ENCODE data around the gene TLE5. TPM values are rescaled to one million over a fixed set of nuclear protein-coding genes. Genes with fewer than 3 reads are reported as not detected.

The TLE5 gene
- total and polyA plus RNA-seq, 9 of the 15 experiments (the other 6 are each of a cell fraction or from before 2014, with no cell fraction given), result 2.0 to 347 (median 235) TPM

GRCh38 chr19:3062165-3063105 is at the start of gene TLE5 (continued):
- TF ChIP-seq ZNF318 (IDR thresholded peaks at IDR 0.05; ENCODE audit: borderline replicate concordance in 1 of 2, low read depth in 1 of 2), result no peak
- no peak for TF ChIP-seq NUFIP1 (IDR thresholded peaks at IDR 0.05; ENCODE audit: partially characterized antibody)
- no peak for TF ChIP-seq NRF1 (conservative IDR thresholded peaks at IDR 0.05 in 1 of 2, IDR thresholded peaks at IDR 0.05 in 1 of 2)
- no peak for TF ChIP-seq SRSF7 (optimal IDR thresholded peaks at IDR 0.05; ENCODE audit: low read depth, low read length)
- no peak for TF ChIP-seq PHF21A (IDR thresholded peaks at IDR 0.05; ENCODE audit: borderline replicate concordance, low read depth)
- no peak for TF ChIP-seq ZBTB12 (CRISPR knock-in tag; IDR thresholded peaks at IDR 0.05)
- no peak for TF ChIP-seq GTF3C2 (IDR thresholded peaks at IDR 0.05; ENCODE audit: borderline replicate concordance, extremely low read depth, insufficient read length)
- TF ChIP-seq ZKSCAN1 (IDR thresholded peaks at IDR 0.05; ENCODE audit: low read depth, low read length), result peak; percentile 97
- no peak for TF ChIP-seq ZBTB8A (IDR thresholded peaks at IDR 0.05; ENCODE audit: partially characterized antibody)
- no peak for TF ChIP-seq POLR2AphosphoS2 (IDR thresholded peaks at IDR 0.05; ENCODE audit: low read length)
- no peak for TF ChIP-seq ZNF3 (CRISPR knock-in tag; IDR thresholded peaks at IDR 0.05)
- peak; percentile 65 for TF ChIP-seq CXXC5 (CRISPR knock-in tag; IDR thresholded peaks at IDR 0.05)
- no peak for TF ChIP-seq NR2C2 (CRISPR knock-in tag; IDR thresholded peaks at IDR 0.05)
- TF ChIP-seq NR2C2 (tag; IDR thresholded peaks at IDR 0.05), result peak; percentile 82
- no peak for TF ChIP-seq PHTF2 (CRISPR knock-in tag; IDR thresholded peaks at IDR 0.05)

Data from K562 (cell line).